Measurements from ENCODE around the gene KRTAP3-2.

GRCh38 chr17:40986920-40987319 is 12.8 kb downstream of the KRTAP3-2 start:
- TF ChIP-seq, protein P1, sequence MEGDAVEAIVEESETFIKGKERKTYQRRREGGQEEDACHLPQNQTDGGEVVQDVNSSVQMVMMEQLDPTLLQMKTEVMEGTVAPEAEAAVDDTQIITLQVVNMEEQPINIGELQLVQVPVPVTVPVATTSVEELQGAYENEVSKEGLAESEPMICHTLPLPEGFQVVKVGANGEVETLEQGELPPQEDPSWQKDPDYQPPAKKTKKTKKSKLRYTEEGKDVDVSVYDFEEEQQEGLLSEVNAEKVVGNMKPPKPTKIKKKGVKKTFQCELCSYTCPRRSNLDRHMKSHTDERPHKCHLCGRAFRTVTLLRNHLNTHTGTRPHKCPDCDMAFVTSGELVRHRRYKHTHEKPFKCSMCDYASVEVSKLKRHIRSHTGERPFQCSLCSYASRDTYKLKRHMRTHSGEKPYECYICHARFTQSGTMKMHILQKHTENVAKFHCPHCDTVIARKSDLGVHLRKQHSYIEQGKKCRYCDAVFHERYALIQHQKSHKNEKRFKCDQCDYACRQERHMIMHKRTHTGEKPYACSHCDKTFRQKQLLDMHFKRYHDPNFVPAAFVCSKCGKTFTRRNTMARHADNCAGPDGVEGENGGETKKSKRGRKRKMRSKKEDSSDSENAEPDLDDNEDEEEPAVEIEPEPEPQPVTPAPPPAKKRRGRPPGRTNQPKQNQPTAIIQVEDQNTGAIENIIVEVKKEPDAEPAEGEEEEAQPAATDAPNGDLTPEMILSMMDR (IDR thresholded peaks at IDR 0.05; ENCODE audit: low read depth, low read length) = no peak
- TF ChIP-seq POLR2A (IDR thresholded peaks at IDR 0.05; ENCODE audit: extremely low read depth, insufficient read length) = no peak

Data from NB4 (cell line).